MM.1S (cell line): ENCODE measurements around the gene KRT39.

Experiments used
- DNase-seq: peaks from one replicate; pipeline ENCODE4 v3.0.0-alpha.2; 2015
- H2AFZ ChIP-seq: fragments of 300-600 bp; sonication (generic); 2 replicates; pipeline ENCODE4 v1.6.0; 2016; ENCODE audit warnings: antibody characterized with exemption, low read length
- H3F3A ChIP-seq: fragments of 300-600 bp; sonication (generic); 2 replicates; pipeline ENCODE4 v1.6.1; 2016; ENCODE audit warnings: mild to moderate bottlenecking, antibody characterized with exemption, low read length, moderate library complexity, mixed read lengths; ENCODE audit not compliant: insufficient read depth
- H3K27ac ChIP-seq: fragments of 300-600 bp; sonication (generic); 2 replicates; pipeline ENCODE4 v1.5.1; 2016; ENCODE audit warnings: mild to moderate bottlenecking, low read length
- H3K27me3 ChIP-seq: fragments of 300-600 bp; sonication (generic); replicated peaks from 2 replicates; pipeline ENCODE4 v1.6.0; 2016; ENCODE audit warnings: low read length; ENCODE audit not compliant: insufficient read depth
- H3K36me3 ChIP-seq: fragments of 300-600 bp; sonication (generic); replicated peaks from 2 replicates; pipeline ENCODE4 v1.6.1; 2016; ENCODE audit warnings: mild to moderate bottlenecking, low read length, mixed read lengths; ENCODE audit not compliant: insufficient read depth
- H3K4me1 ChIP-seq: fragments of 300-600 bp; sonication (generic); 2 replicates; pipeline ENCODE4 v1.6.1; 2016; ENCODE audit warnings: low read length, mixed read lengths
- H3K4me2 ChIP-seq: fragments of 300-600 bp; sonication (generic); 2 replicates; pipeline ENCODE4 v1.6.0; 2016; ENCODE audit warnings: low read depth, low read length
- H3K4me3 ChIP-seq: fragments of 300-600 bp; sonication (generic); 2 replicates; pipeline ENCODE4 v1.5.1; 2016; ENCODE audit warnings: low read length, mixed read lengths
- H3K79me2 ChIP-seq: fragments of 300-600 bp; sonication (generic); 2 replicates; pipeline ENCODE4 v1.6.1; 2016; ENCODE audit warnings: mixed run types, low read length, mixed read lengths
- H3K9ac ChIP-seq: fragments of 300-600 bp; sonication (generic); 2 replicates; pipeline ENCODE4 v1.6.1; 2016; ENCODE audit warnings: low read length, mixed read lengths
- H3K9me2 ChIP-seq: fragments of 300-600 bp; sonication (generic); replicated peaks from 2 replicates; pipeline ENCODE4 v1.6.1; 2016; ENCODE audit warnings: mild to moderate bottlenecking, low read length, mixed read lengths; ENCODE audit not compliant: insufficient read depth
- H3K9me3 ChIP-seq: fragments of 300-600 bp; sonication (generic); replicated peaks from 2 replicates; pipeline ENCODE4 v1.6.1; 2016; ENCODE audit warnings: mild to moderate bottlenecking, low read length, mixed read lengths; ENCODE audit not compliant: insufficient read depth
- H4K20me1 ChIP-seq: fragments of 300-600 bp; sonication (generic); 2 replicates; pipeline ENCODE4 v1.6.1; 2016; ENCODE audit warnings: mild to moderate bottlenecking, low read length, moderate library complexity, mixed read lengths; ENCODE audit not compliant: insufficient read depth
- CTCF ChIP-seq: fragments of 300-600 bp; sonication (generic); IDR thresholded peaks from 2 replicates; pipeline ENCODE4 v1.5.1; 2016; ENCODE audit warnings: antibody characterized with exemption, low read length, mixed read lengths
- EZH2 ChIP-seq: fragments of 300-600 bp; sonication (generic); optimal IDR thresholded peaks from 2 replicates; pipeline ENCODE3; 2017; ENCODE audit warnings: low read depth, mild to moderate bottlenecking, antibody characterized with exemption, low read length, mixed read lengths
- EZH2phosphoT487 ChIP-seq: fragments of 300-600 bp; sonication (generic); IDR thresholded peaks from 2 replicates; pipeline ENCODE4 v1.6.1; 2018; ENCODE audit warnings: antibody characterized with exemption, low read length

The KRT39 gene

GRCh38 chr17:40958086-40958953 is 8.4 kb downstream of the KRT39 start:
- no peak for TF ChIP-seq CTCF
- TF ChIP-seq EZH2 = no peak
- TF ChIP-seq EZH2phosphoT487 = no peak
- Histone ChIP-seq H3K79me2 (no peaks in the 10 kb centered on the region), H3K9me3 (no peaks in the 10 kb centered on the region), H2AFZ (no peak overlapping the region), H3F3A (no peaks in the 10 kb centered on the region; the same call in 1 of the 2 replicates), H3K4me3 (no peak overlapping the region), H3K9ac (no peak overlapping the region), H3K27me3 (no peaks in the 10 kb centered on the region), H3K36me3 (no peaks in the 10 kb centered on the region), H3K4me2 (no peak overlapping the region), H3K4me1 (peaks cover 5% of the 10 kb centered on the region; the same call in 1 of the 2 replicates), H3K9me2 (no peaks in the 10 kb centered on the region), H3K27ac (no peak overlapping the region), H4K20me1 (no peaks in the 10 kb centered on the region)
- no peak for DNase-seq

- Histone ChIP-seq H3K27me3 (no peaks in the 10 kb centered on the region), H4K20me1 (no peaks in the 10 kb centered on the region), H3K4me3 (no peak overlapping the region), H3K79me2 (no peaks in the 10 kb centered on the region), H3K27ac (no peak overlapping the region), H2AFZ (no peak overlapping the region), H3K4me2 (no peak overlapping the region), H3K9ac (no peak overlapping the region), H3K4me1 (no peaks in the 10 kb centered on the region), H3K9me2 (no peaks in the 10 kb centered on the region), H3F3A (no peaks in the 10 kb centered on the region), H3K9me3 (no peaks in the 10 kb centered on the region), H3K36me3 (no peaks in the 10 kb centered on the region)
- no peak for TF ChIP-seq EZH2
- no peak for TF ChIP-seq CTCF
- TF ChIP-seq EZH2phosphoT487 = no peak
- DNase-seq = no peak
Measured at GRCh38 chr17:40956401-40957254, 10.1 kb downstream of the KRT39 start.

GRCh38 chr17:40953881-40954280 is 12.9 kb downstream of the KRT39 start:
- Histone ChIP-seq H3K4me2 (no peak overlapping the region), H2AFZ (no peak overlapping the region), H3K27me3 (no peaks in the 10 kb centered on the region), H3K4me3 (no peak overlapping the region), H3K79me2 (no peaks in the 10 kb centered on the region), H3K36me3 (no peaks in the 10 kb centered on the region), H3K9ac (no peak overlapping the region), H3K9me2 (no peaks in the 10 kb centered on the region), H3K27ac (no peak overlapping the region), H3F3A (no peaks in the 10 kb centered on the region), H4K20me1 (no peaks in the 10 kb centered on the region), H3K4me1 (no peaks in the 10 kb centered on the region), H3K9me3 (no peaks in the 10 kb centered on the region)
- no peak for DNase-seq
- no peak for TF ChIP-seq EZH2phosphoT487
